Left hindlimb (tissue), 1 donor: ENCODE data around the gene HDAC8.
"Not testable (repeated sequence)": the region's sequence is repeated elsewhere in the genome, so short reads cannot be mapped to it uniquely, and the experiment has no call there.

Experiments used
- DNase-seq: peaks from one replicate; pipeline ENCODE4 v3.0.0-alpha.2; 2018

Gene HDAC8

GRCh38 chrX:72532366-72532765 is 40.3 kb downstream of the HDAC8 start:
- DNase-seq: no peak

DNA sequence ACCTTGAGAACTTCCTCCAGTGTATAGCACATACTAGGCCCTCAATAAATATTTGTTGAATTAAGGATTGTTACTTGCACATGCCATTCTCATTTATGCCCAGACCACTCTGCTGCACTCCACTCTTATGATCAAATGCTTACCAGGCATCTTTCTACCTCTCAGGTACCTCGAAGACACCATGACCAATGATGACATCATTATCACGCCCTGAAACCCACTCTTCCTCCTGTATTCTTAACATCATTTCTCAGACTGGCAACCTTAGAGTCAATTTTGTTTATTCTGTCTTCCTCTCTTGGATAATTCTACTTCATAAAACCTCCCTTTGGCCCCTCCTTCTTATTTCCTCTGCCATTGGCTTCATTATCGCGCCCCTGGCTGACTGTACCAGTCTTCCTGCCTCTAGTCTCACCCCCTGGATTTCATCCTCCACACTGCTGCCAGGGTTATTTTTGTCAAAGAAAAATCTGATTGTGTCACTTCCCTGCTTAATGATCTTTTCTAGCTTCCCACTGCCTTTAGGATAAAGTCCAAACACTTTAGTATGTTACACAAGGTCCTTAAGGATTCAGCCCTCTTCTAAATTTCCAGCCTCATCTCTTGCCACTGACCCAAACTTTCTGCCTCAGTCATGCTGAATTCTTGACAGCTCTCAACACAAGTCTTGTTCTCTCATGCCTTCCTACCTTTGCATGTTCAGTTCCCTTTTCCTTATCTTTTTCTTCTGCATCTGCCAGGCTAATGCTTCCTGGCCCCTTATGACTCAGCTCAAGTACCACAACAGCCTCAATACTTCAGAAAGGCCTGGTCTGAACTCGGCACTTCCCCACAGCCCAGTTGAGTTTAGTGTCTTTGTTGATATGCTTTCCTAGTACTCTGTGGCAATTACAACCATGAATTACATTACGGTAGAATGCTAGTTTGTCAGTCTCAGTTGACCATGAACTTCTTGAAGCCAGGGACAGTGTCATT is 45.8 kb downstream of the HDAC8 start:
- no peak for DNase-seq

- no peak for DNase-seq
Observed at GRCh38 chrX:72498782-72499181, 73.9 kb downstream of the HDAC8 start.

GRCh38 chrX:72495046-72495445 is 77.6 kb downstream of the HDAC8 start:
- no peak for DNase-seq

DNA sequence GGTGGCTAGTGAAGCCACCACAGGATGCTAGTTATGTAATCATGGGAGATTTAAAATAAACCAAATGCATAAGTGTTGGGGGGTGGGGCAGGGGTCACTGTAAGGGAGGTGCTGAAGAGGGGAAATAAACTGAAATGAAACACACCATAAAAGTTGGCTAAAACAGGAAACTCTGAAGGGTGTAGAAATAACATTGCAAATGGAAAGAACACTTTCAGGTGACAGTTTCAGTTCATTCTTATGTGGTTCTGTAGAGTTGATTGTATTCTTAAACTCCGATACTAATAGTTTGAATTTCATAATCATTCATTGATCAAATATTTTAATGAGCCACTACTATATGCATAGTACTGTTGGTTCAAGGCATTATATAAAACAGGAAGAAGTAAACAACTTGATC is 80.1 kb downstream of the HDAC8 start:
- DNase-seq: no peak

DNA sequence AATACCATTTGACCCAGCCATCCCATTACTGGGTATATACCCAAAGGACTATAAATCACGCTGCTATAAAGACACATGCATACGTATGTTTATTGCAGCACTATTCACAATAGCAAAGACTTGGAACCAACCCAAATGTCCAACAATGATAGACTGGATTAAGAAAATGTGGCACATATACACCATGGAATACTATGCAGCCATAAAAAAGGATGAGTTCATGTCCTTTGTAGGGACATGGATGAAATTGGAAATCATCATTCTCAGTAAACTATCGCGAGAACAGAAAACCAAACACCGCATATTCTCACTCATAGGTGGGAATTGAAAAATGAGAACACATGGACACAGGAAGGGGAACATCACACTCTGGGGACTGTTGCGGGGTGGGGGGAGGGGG is 82.4 kb downstream of the HDAC8 start:
- not testable (repeated sequence) for DNase-seq

DNA sequence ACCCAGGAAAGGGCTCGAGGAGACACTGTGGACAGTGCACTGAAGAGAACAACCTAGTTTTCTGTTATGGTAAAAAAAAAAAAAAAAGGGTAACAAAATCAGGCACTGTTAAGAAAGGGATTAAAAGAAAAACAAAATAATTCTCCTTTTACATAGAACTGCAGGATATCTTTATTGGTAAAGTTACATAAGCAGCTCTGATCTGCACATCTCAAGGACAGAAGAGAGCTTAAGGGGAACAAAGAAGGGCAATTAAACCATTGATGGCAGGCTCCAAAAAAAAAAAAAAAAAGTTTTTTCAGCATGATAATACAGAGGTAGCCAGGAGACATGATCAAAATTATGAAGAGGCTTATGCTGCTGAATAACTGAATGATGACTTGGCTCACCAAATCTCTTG is 85.0 kb downstream of the HDAC8 start:
- DNase-seq: no peak

- no peak for DNase-seq
Observed at GRCh38 chrX:72479324-72480274, 93.0 kb downstream of the HDAC8 start.

GRCh38 chrX:72478853-72479252 is 93.8 kb downstream of the HDAC8 start:
- DNase-seq: no peak

GRCh38 chrX:72478351-72478750 is 94.3 kb downstream of the HDAC8 start:
- peak; percentile 37 for DNase-seq

GRCh38 chrX:72477781-72478181 is 94.9 kb downstream of the HDAC8 start:
- peak; percentile 53 for DNase-seq

DNA sequence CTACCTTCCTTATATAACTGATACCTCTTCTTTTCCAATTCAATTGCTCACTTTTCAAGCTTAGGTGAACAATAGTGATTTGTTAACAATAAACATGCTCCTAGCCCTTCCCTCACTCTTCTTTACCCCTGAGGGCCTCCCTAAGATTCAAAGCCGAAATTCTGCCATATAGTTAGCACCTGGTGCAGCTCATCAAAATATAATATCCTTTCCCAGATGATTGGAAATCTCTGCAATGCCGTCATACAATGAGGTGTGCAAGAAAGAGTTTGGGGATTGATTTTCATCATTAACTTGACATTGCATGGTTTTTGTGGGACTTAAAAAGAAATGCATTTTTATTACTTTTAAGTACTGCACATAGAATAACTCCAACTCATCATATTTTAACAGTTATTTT is 95.3 kb downstream of the HDAC8 start:
- no peak for DNase-seq

DNA sequence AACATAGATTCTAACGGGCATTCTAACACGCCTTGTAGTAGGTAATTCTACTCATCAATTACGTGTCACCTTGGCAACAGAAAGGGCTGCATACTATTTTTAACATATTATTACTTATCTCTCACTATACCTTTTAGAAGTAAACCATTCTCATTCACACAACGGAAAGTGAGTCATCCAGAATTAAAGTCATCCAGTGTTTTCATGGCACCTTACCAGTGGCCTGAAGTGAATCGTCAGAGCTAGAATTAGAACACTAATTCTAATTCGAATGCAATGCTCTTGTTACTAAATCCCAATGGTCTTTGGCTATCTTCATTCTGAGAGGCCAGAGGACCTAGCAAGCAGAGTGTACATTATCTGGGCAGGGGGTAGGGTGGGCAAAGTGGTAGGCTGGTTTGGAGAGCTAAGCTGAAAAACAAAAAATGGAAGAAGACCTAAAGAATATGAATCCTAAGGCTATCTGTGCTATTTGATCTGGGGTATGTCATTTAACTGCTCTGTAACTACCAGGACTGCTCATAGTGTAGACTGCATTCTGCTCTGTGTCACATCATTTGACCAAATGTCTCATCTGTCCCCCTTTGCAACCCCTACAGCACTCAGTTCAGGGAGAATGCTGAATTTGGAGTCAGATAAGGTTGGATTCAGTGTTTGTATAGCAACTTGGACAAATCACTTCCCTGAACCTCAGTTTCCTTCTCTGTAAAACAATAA is 96.5 kb downstream of the HDAC8 start:
- no peak for DNase-seq

- no peak for DNase-seq
Observed at GRCh38 chrX:72475338-72475737, 97.3 kb downstream of the HDAC8 start.

DNA sequence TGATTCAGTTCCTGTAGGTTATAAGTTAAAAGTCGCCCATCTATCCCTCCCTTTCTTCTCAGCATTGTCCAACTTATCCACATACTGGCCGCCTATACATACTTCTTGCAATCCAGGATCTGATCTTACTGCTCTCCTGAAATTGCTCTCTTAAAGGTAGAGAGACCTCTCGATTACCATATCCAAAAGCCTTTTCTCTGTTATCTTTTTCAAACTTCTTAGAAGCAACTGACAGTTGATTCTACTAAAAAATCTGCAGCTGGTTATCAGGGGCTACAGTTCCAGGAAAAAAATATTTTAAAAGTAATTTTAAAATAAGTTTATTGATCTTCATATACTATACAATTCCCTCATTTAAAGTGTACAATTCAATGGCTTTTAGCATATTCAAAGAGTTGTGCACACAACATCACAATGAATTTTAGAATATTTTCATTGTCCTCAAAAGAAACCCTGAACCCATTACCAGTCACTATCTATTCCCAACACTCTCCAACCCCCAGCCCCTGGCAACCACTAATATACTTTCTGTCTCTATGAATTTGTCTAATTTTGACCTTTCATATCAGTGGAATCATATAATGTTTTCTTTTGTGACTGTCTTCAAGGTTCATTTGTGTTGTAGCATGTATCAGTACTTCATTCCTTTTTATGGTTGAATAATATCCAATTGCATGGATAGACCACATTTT is 102.0 kb downstream of the HDAC8 start:
- no peak for DNase-seq

DNA sequence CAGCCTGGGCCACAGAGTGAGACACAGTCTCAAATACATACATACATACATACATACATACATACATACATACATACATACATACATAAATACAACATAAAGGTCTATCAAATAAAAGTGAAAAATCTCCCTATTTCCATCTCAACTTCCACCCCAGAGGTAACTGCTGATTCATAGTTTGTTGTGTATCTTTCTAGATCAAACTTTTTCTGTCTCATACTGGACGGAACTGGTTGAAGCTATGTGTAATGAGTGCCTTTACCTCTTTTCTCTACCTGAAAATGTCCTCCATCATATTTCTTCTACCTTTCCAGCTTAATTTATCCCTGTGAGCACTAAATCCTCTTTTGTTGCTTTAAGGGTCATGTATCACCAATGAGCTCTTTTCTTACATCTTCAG is 102.5 kb downstream of the HDAC8 start:
- no peak for DNase-seq

- no peak for DNase-seq
Observed at GRCh38 chrX:72468607-72469006, 104.0 kb downstream of the HDAC8 start.

- DNase-seq: no peak
Observed at GRCh38 chrX:72467135-72467534, 105.5 kb downstream of the HDAC8 start.

DNA sequence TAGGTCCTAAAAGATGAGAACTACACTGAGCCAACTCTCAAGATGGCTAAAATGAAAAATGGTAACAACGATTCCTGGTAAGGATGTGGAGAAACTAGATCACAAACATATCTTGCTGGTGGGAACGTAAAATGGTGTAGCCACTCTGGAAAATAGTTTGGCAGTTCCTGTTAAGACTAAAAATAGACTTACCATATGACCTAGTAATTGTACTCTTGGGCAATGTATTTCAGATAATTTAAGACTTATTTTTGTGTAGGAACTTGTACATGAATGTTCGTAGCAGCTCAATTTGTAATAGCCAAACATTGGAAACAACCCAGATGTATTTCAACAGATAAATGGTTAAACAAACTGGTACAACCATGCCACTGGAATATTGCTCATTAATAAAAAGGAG is 106.2 kb downstream of the HDAC8 start:
- DNase-seq: no peak

DNA sequence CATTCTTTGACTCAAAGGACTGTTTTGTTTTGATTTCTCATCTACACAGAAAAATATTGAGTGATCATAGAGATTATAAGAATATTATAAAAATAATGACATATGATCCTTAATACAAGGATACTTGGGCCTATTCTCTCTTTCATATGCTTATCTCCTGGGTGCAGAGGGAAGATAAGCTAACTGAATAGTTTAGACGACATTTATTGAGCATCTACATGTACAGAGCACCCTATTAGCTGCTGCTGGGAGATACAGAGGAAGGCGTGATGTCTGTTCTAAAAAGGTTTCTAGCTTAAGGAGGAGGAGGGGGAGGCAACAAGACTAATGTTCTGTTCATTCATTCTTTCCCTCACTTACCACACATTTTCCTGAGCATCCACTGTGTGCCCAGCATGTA is 106.8 kb downstream of the HDAC8 start:
- no peak for DNase-seq

DNA sequence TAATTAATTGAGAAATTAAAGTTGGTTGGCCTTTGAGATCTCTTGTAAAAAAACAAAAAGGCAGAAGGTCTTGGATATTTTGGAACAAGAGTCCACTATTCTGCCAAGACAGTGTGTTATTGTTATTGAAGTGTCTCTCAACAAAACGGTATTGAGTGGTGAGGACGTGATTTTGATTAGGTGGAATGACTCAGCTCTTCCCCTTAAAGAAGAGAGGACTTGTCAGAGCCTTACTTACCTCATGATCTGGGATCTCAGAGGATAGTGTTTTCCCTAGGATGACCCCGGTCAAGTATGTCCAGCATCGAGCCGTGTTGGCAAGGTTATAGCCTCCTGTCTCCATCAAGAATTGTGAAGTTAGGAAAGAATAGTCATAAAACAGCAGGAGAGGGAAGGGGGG is 110.9 kb downstream of the HDAC8 start:
- no peak for DNase-seq

DNA sequence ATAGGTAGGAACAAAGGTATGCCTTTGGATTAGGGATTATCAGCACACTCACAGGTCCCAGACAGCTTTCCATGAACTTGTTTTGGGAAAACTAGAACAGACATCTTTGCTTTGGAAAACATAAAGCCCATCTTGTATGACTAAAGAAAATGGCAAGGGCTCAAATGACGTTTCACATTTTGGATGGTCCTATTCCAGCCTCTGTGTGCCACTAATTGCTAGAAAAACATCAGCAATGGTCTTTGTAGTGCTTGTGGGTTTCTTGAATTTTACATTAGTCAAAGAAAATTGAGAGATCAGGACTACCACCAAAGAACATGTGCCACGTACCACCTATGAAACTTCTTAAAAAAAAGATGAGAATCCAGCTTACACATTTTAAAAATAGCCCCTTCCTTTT is 111.4 kb downstream of the HDAC8 start:
- no peak for DNase-seq
